ENCODE measurements around the gene SPIN2B.
"Not testable (repeated sequence)": the region's sequence is repeated elsewhere in the genome, so short reads cannot be mapped to it uniquely, and the experiment has no call there.

The SPIN2B gene

DNA sequence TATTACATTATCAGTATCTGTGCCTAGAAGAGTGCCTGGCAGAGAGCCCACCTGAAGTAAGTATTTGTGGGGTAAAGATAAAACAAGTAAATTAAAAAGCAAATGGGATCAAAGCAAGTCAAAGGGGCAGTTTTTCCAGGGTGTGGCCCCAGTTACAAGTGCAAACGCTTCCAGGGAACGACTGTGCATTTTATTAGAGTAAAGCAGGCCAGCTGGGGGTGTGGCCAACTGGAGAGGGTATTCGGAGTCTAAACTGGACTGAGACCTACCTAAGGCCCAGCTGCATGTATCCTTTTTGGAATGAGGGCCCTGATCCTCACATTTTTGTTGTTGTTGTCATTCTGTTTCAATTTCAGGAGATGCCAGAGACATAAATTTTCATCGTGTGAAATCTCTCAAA, 3.8 kb downstream of the SPIN2B start:
- not testable (repeated sequence) for H3K18ac ChIP-seq (ENCODE audit: low read length); H3K4me3 ChIP-seq (ENCODE audit: low read length in 2 of 2); H2BK12ac ChIP-seq (ENCODE audit: low read length); H2BK5ac ChIP-seq (ENCODE audit: low read length); H4K8ac ChIP-seq (ENCODE audit: low read depth, low read length); H3K4ac ChIP-seq (ENCODE audit: low read length); H3K4me1 ChIP-seq (ENCODE audit: control insufficient read depth in 2 of 2, insufficient read depth in 1 of 2, low read depth in 1 of 2, low read length in 2 of 2); H3K23ac ChIP-seq (ENCODE audit: low read depth, low read length, poor library complexity); H3K9me3 ChIP-seq (replicated peaks in 1 of 2; ENCODE audit: control insufficient read depth in 2 of 2, insufficient read depth in 1 of 2, low read depth in 1 of 2, low read length in 2 of 2); H2AFZ ChIP-seq (ENCODE audit: low read length); H3K14ac ChIP-seq (ENCODE audit: low read length); H2BK15ac ChIP-seq (ENCODE audit: low read length); H3K79me1 ChIP-seq (ENCODE audit: low read depth, low read length); DNase-seq (ENCODE audit: low spot score); H2BK120ac ChIP-seq (ENCODE audit: low read depth, low read length); H3K9ac ChIP-seq (ENCODE audit: low read depth, low read length, poor library complexity); H3K27ac ChIP-seq (replicated peaks; ENCODE audit: low read length); H3K4me2 ChIP-seq (ENCODE audit: insufficient read depth, low read length, poor library complexity, severe bottlenecking); H4K91ac ChIP-seq (ENCODE audit: low read depth, low read length, poor library complexity); H3K27me3 ChIP-seq (ENCODE audit: control insufficient read depth in 3 of 3, insufficient read depth in 3 of 3, low read depth in 1 of 3, low read length in 3 of 3); H2AK5ac ChIP-seq (ENCODE audit: low read depth, low read length)
- H3K36me3 ChIP-seq (replicated peaks in 1 of 2; ENCODE audit: control insufficient read depth in 2 of 2, insufficient read depth in 2 of 2, low read length in 2 of 2) = peaks cover 0 to 29% of the 10 kb centered on the region in 2 donors
- WGBS, 2 donors (ENCODE audit: extremely low coverage in 2 of 2, insufficient read length in 2 of 2, insufficient replicate concordance in 1 of 2) = no CpG with 5 or more reads among the region's 4 CpGs

DNA sequence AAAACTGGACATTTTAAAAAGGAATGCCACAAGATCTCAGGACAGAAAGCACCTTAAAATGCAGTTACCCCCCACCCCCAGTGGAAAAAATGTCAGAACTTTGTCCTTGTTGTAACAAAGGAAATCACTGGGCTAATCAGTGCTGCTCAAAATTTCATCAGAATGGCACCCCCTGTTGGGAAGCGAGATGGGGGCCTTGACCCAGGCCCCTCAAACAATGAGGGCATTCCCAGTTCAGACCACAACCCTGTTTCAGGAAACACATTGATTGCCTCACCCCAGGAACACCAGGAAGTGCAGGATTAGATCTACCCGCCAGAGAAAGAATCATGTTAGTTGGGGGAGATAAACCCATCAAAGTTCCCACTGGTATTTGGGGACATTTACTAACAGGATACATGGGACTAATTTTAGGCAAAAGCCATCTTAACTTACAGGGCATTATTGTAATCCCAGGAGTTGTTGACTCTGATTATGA, 16.4 kb downstream of the SPIN2B start:
- Histone ChIP-seq H3K27me3 (ENCODE audit: control insufficient read depth in 3 of 3, insufficient read depth in 3 of 3, low read depth in 1 of 3, low read length in 3 of 3) (no peaks in the 10 kb centered on the region), H2AK5ac (ENCODE audit: low read depth, low read length) (no peak overlapping the region), H3K9ac (ENCODE audit: low read depth, low read length, poor library complexity) (no peak overlapping the region), H2BK120ac (ENCODE audit: low read depth, low read length) (no peak overlapping the region), H3K4me2 (ENCODE audit: insufficient read depth, low read length, poor library complexity, severe bottlenecking) (no peak overlapping the region), H2BK5ac (ENCODE audit: low read length) (no peak overlapping the region), H3K9me3 (replicated peaks in 1 of 2; ENCODE audit: control insufficient read depth in 2 of 2, insufficient read depth in 1 of 2, low read depth in 1 of 2, low read length in 2 of 2) (no peaks in the 10 kb centered on the region), H3K4ac (ENCODE audit: low read length) (no peak overlapping the region), H3K18ac (ENCODE audit: low read length) (no peak overlapping the region), H4K8ac (ENCODE audit: low read depth, low read length) (no peak overlapping the region), H4K91ac (ENCODE audit: low read depth, low read length, poor library complexity) (no peak overlapping the region), H2AFZ (ENCODE audit: low read length) (no peak overlapping the region), H3K79me1 (ENCODE audit: low read depth, low read length) (no peaks in the 10 kb centered on the region), H3K4me1 (ENCODE audit: control insufficient read depth in 2 of 2, insufficient read depth in 1 of 2, low read depth in 1 of 2, low read length in 2 of 2) (no peaks in the 10 kb centered on the region), H3K27ac (replicated peaks; ENCODE audit: low read length) (no peak overlapping the region), H3K36me3 (replicated peaks in 1 of 2; ENCODE audit: control insufficient read depth in 2 of 2, insufficient read depth in 2 of 2, low read length in 2 of 2) (peaks cover 0 to 20% of the 10 kb centered on the region in 2 donors), H3K23ac (ENCODE audit: low read depth, low read length, poor library complexity) (no peak overlapping the region), H2BK15ac (ENCODE audit: low read length) (no peak overlapping the region), H3K4me3 (ENCODE audit: low read length in 2 of 2) (no peak overlapping the region), H3K14ac (ENCODE audit: low read length) (no peak overlapping the region), H2BK12ac (ENCODE audit: low read length) (no peak overlapping the region)
- no peak for DNase-seq (ENCODE audit: low spot score)
- WGBS, 2 donors (ENCODE audit: extremely low coverage in 2 of 2, insufficient read length in 2 of 2, insufficient replicate concordance in 1 of 2) = no CpG with 5 or more reads among the region's 2 CpGs

DNA sequence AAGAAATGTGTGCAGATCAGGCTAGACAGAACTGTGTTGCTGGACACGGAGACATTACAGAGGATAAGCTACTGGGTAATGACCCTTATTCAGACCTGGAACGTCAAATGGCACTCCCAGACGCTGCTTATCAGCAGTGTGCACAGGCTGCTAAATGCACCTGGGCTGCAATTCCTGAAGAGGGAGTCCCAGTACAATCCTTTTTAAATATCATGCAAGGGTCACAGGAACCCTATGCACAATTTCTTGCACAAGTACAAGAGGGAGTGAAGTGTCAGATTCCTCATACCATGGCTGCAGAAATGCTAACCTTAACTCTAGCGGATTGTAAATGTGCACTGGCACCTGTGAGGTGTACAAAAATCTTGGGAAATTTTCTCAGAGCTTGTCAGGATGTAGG, 16.9 kb downstream of the SPIN2B start:
- no peak overlapping the region for H2BK120ac ChIP-seq (ENCODE audit: low read depth, low read length)
- no peak overlapping the region for H2BK5ac ChIP-seq (ENCODE audit: low read length)
- H3K27ac ChIP-seq (replicated peaks; ENCODE audit: low read length) = no peak overlapping the region
- H4K8ac ChIP-seq (ENCODE audit: low read depth, low read length) = no peak overlapping the region
- H2BK15ac ChIP-seq (ENCODE audit: low read length) = no peak overlapping the region
- H3K4me1 ChIP-seq (ENCODE audit: control insufficient read depth in 2 of 2, insufficient read depth in 1 of 2, low read depth in 1 of 2, low read length in 2 of 2) = no peaks in the 10 kb centered on the region
- no peaks in the 10 kb centered on the region for H3K27me3 ChIP-seq (ENCODE audit: control insufficient read depth in 3 of 3, insufficient read depth in 3 of 3, low read depth in 1 of 3, low read length in 3 of 3)
- no peak overlapping the region for H3K18ac ChIP-seq (ENCODE audit: low read length)
- H3K36me3 ChIP-seq (replicated peaks in 1 of 2; ENCODE audit: control insufficient read depth in 2 of 2, insufficient read depth in 2 of 2, low read length in 2 of 2) = peaks cover 0 to 19% of the 10 kb centered on the region in 2 donors
- H3K4me3 ChIP-seq (ENCODE audit: low read length in 2 of 2) = no peak overlapping the region
- H3K4ac ChIP-seq (ENCODE audit: low read length) = no peak overlapping the region
- H2BK12ac ChIP-seq (ENCODE audit: low read length) = no peak overlapping the region
- no peaks in the 10 kb centered on the region for H3K9me3 ChIP-seq (replicated peaks in 1 of 2; ENCODE audit: control insufficient read depth in 2 of 2, insufficient read depth in 1 of 2, low read depth in 1 of 2, low read length in 2 of 2)
- no peak overlapping the region for H4K91ac ChIP-seq (ENCODE audit: low read depth, low read length, poor library complexity)
- H2AFZ ChIP-seq (ENCODE audit: low read length) = no peak overlapping the region
- H3K9ac ChIP-seq (ENCODE audit: low read depth, low read length, poor library complexity) = no peak overlapping the region
- WGBS, 2 donors (ENCODE audit: extremely low coverage in 2 of 2, insufficient read length in 2 of 2, insufficient replicate concordance in 1 of 2) = no CpG with 5 or more reads among the region's 4 CpGs
- no peak overlapping the region for H3K4me2 ChIP-seq (ENCODE audit: insufficient read depth, low read length, poor library complexity, severe bottlenecking)
- H3K14ac ChIP-seq (ENCODE audit: low read length) = no peak overlapping the region
- no peaks in the 10 kb centered on the region for H3K79me1 ChIP-seq (ENCODE audit: low read depth, low read length)
- H2AK5ac ChIP-seq (ENCODE audit: low read depth, low read length) = no peak overlapping the region
- no peak overlapping the region for H3K23ac ChIP-seq (ENCODE audit: low read depth, low read length, poor library complexity)
- DNase-seq (ENCODE audit: low spot score) = no peak

DNA sequence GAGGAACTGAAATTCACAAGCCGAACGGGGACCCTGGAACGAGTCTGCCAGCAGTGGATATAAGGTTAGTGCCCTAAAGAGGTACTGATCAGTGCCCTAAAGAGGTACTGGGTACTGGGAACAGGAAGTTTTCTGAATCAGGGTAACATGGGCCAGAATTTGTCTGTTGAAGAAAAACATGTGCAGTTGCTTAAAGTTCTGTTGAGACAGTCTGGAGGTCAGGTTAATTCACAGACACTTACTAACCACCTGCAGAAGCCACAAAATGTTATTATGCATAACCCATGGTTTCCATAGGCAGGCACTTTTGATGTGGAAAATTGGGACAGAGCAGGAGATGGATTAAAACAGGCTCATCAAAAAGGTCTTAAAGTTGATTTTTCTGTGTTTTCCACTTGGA, 17.9 kb downstream of the SPIN2B start:
- Histone ChIP-seq H3K23ac (ENCODE audit: low read depth, low read length, poor library complexity) (no peak overlapping the region), H3K4ac (ENCODE audit: low read length) (no peak overlapping the region), H3K27me3 (ENCODE audit: control insufficient read depth in 3 of 3, insufficient read depth in 3 of 3, low read depth in 1 of 3, low read length in 3 of 3) (no peaks in the 10 kb centered on the region), H2BK120ac (ENCODE audit: low read depth, low read length) (no peak overlapping the region), H3K36me3 (replicated peaks in 1 of 2; ENCODE audit: control insufficient read depth in 2 of 2, insufficient read depth in 2 of 2, low read length in 2 of 2) (peaks cover 0 to 9% of the 10 kb centered on the region in 2 donors), H3K27ac (replicated peaks; ENCODE audit: low read length) (no peak overlapping the region), H4K8ac (ENCODE audit: low read depth, low read length) (no peak overlapping the region), H3K4me3 (ENCODE audit: low read length in 2 of 2) (no peak overlapping the region), H3K18ac (ENCODE audit: low read length) (no peak overlapping the region), H2BK12ac (ENCODE audit: low read length) (no peak overlapping the region), H3K9me3 (replicated peaks in 1 of 2; ENCODE audit: control insufficient read depth in 2 of 2, insufficient read depth in 1 of 2, low read depth in 1 of 2, low read length in 2 of 2) (peaks cover 0 to 3% of the 10 kb centered on the region in 2 donors), H3K4me2 (ENCODE audit: insufficient read depth, low read length, poor library complexity, severe bottlenecking) (no peak overlapping the region), H2BK5ac (ENCODE audit: low read length) (no peak overlapping the region), H2BK15ac (ENCODE audit: low read length) (no peak overlapping the region), H3K14ac (ENCODE audit: low read length) (no peak overlapping the region), H3K4me1 (ENCODE audit: control insufficient read depth in 2 of 2, insufficient read depth in 1 of 2, low read depth in 1 of 2, low read length in 2 of 2) (no peaks in the 10 kb centered on the region), H2AK5ac (ENCODE audit: low read depth, low read length) (no peak overlapping the region), H3K9ac (ENCODE audit: low read depth, low read length, poor library complexity) (no peak overlapping the region), H4K91ac (ENCODE audit: low read depth, low read length, poor library complexity) (no peak overlapping the region), H2AFZ (ENCODE audit: low read length) (no peak overlapping the region), H3K79me1 (ENCODE audit: low read depth, low read length) (no peaks in the 10 kb centered on the region)
- WGBS, 2 donors (ENCODE audit: extremely low coverage in 2 of 2, insufficient read length in 2 of 2, insufficient replicate concordance in 1 of 2) = no CpG with 5 or more reads among the region's 3 CpGs
- no peak for DNase-seq (ENCODE audit: low spot score)

Data from neuronal stem cell (in vitro differentiated cells).